DND-41 (cell line): ENCODE data around the gene EN1.

Experiments
- ATAC-seq: fragments of 200-7000 bp; cut with Tn5 transposase; 3 replicates; pipeline ENCODE4 v1.9.1; 2021; ENCODE audit warnings: low read depth; ENCODE audit not compliant: insufficient read depth
- DNase-seq: peaks from one replicate; pipeline ENCODE4 v3.0.0-alpha.2; 2020
- H2AFZ ChIP-seq: 2 replicates; pipeline ENCODE4 v1.6.0; 2012; ENCODE audit warnings: low read depth, low read length
- H3K27ac ChIP-seq: 2 replicates; pipeline ENCODE4 v1.5.1; 2012; ENCODE audit warnings: low read length, inconsistent platforms
- H3K27me3 ChIP-seq: fragments of 200-600 bp; sonication (generic); 2 replicates; pipeline ENCODE4 v1.6.0; 2012; ENCODE audit warnings: low read length, mild to moderate bottlenecking, inconsistent platforms; ENCODE audit not compliant: insufficient read depth, poor library complexity
- H3K36me3 ChIP-seq: 2 replicates; pipeline ENCODE4 v1.5.1; 2012; ENCODE audit warnings: low read length, inconsistent platforms; ENCODE audit not compliant: insufficient read depth
- H3K4me1 ChIP-seq: 2 replicates; pipeline ENCODE4 v1.5.1; 2012; ENCODE audit warnings: mild to moderate bottlenecking, low read length; ENCODE audit not compliant: insufficient read depth
- H3K4me2 ChIP-seq: 2 replicates; pipeline ENCODE4 v1.6.0; 2012; ENCODE audit warnings: mild to moderate bottlenecking, moderate library complexity, low read length, inconsistent platforms; ENCODE audit not compliant: insufficient read depth
- H3K4me3 ChIP-seq, 2 experiments: fragments of 200-600 bp in 1 of 2; shearing (Covaris generic) in 1 of 2; 2 replicates each; pipeline ENCODE4 v1.5.1; 2012 to 2016; ENCODE audit warnings: inconsistent platforms in 2 of 2, low read length in 2 of 2, mild to moderate bottlenecking in 2 of 2, low read depth in 1 of 2, moderate library complexity in 1 of 2
- H3K79me2 ChIP-seq: 2 replicates; pipeline ENCODE4 v1.6.0; 2012; ENCODE audit warnings: low read length, inconsistent platforms; ENCODE audit not compliant: insufficient read depth
- H3K9ac ChIP-seq: 2 replicates; pipeline ENCODE4 v1.6.0; 2012; ENCODE audit warnings: low read depth, mild to moderate bottlenecking, inconsistent platforms, low read length, moderate library complexity
- H3K9me3 ChIP-seq: 2 replicates; pipeline ENCODE4 v1.5.1; 2012; ENCODE audit warnings: low read length, moderate library complexity, mild to moderate bottlenecking, inconsistent platforms; ENCODE audit not compliant: insufficient read depth, severe bottlenecking
- H4K20me1 ChIP-seq: 2 replicates; pipeline ENCODE4 v1.6.0; 2012; ENCODE audit warnings: low read length; ENCODE audit not compliant: insufficient read depth
- CTCF ChIP-seq: IDR thresholded peaks from 2 replicates; pipeline ENCODE4 v1.5.1; 2012; ENCODE audit warnings: borderline replicate concordance, low read length, moderate library complexity, mild to moderate bottlenecking; ENCODE audit not compliant: poor library complexity, severe bottlenecking; ENCODE audit errors: extremely low read depth
- EZH2 ChIP-seq: IDR thresholded peaks from 3 replicates; pipeline ENCODE4 v1.6.1; 2012; ENCODE audit warnings: borderline replicate concordance, low read depth, mild to moderate bottlenecking, moderate library complexity, low read length, inconsistent platforms; ENCODE audit not compliant: severe bottlenecking

The EN1 gene

GRCh38 chr2:118822572-118822971 lies 24.9 kb downstream of the EN1 start:
- H2AFZ ChIP-seq: no peak overlapping the region
- no peak overlapping the region for H3K9ac ChIP-seq
- H3K36me3 ChIP-seq: no peaks in the 10 kb centered on the region
- no peaks in the 10 kb centered on the region for H3K4me1 ChIP-seq
- H4K20me1 ChIP-seq: no peaks in the 10 kb centered on the region
- ATAC-seq (no peak), DNase-seq (no peak)
- H3K79me2 ChIP-seq: no peaks in the 10 kb centered on the region
- H3K27ac ChIP-seq: no peak overlapping the region
- H3K27me3 ChIP-seq: peaks cover 14% of the 10 kb centered on the region
- H3K4me3 ChIP-seq: no peak overlapping the region
- TF ChIP-seq EZH2: no peak
- no peak for TF ChIP-seq CTCF
- H3K4me2 ChIP-seq: no peak overlapping the region
- no peaks in the 10 kb centered on the region for H3K9me3 ChIP-seq

- TF ChIP-seq CTCF (no peak), EZH2 (no peak)
- DNase-seq (no peak), ATAC-seq (no peak)
- Histone ChIP-seq H3K36me3 (no peaks in the 10 kb centered on the region), H3K4me2 (no peak overlapping the region), H3K4me1 (no peaks in the 10 kb centered on the region), H4K20me1 (no peaks in the 10 kb centered on the region), H3K27ac (no peak overlapping the region), H3K4me3 (no peak overlapping the region), H3K9ac (no peak overlapping the region), H3K9me3 (no peaks in the 10 kb centered on the region), H2AFZ (no peak overlapping the region), H3K79me2 (no peaks in the 10 kb centered on the region), H3K27me3 (peaks cover 17% of the 10 kb centered on the region)
Measured at GRCh38 chr2:118822015-118822414, 25.4 kb downstream of the EN1 start.

GRCh38 chr2:118817469-118817868 lies 30.0 kb downstream of the EN1 start:
- Histone ChIP-seq H3K4me1 (no peaks in the 10 kb centered on the region), H3K27me3 (peaks cover 14% of the 10 kb centered on the region), H3K9ac (no peak overlapping the region), H3K79me2 (no peaks in the 10 kb centered on the region), H3K27ac (no peak overlapping the region), H3K9me3 (no peaks in the 10 kb centered on the region), H4K20me1 (no peaks in the 10 kb centered on the region), H2AFZ (no peak overlapping the region), H3K36me3 (no peaks in the 10 kb centered on the region), H3K4me3 (no peak overlapping the region), H3K4me2 (no peak overlapping the region)
- ATAC-seq (no peak), DNase-seq (no peak)
- no peak for TF ChIP-seq CTCF

- no peak overlapping the region for H3K27ac ChIP-seq
- H3K27me3 ChIP-seq: peaks cover 14% of the 10 kb centered on the region
- H2AFZ ChIP-seq: no peak overlapping the region
- no peaks in the 10 kb centered on the region for H3K79me2 ChIP-seq
- no peak for TF ChIP-seq EZH2
- TF ChIP-seq CTCF: no peak
- H3K36me3 ChIP-seq: no peaks in the 10 kb centered on the region
- DNase-seq (no peak), ATAC-seq (no peak)
- H3K4me3 ChIP-seq: no peak overlapping the region
- no peaks in the 10 kb centered on the region for H3K9me3 ChIP-seq
- no peak overlapping the region for H3K4me2 ChIP-seq
- H3K9ac ChIP-seq: no peak overlapping the region
- no peaks in the 10 kb centered on the region for H4K20me1 ChIP-seq
- no peaks in the 10 kb centered on the region for H3K4me1 ChIP-seq
Measured at GRCh38 chr2:118816669-118817068, 30.8 kb downstream of the EN1 start.
